K562 (cell line): ENCODE results near the gene GGTLC2. TPM values are rescaled to one million over a fixed set of nuclear protein-coding genes. Genes with fewer than 3 reads are reported as not detected.

Experiments
- ATAC-seq: fragments of 200-7000 bp; cut with Tn5 transposase; 3 replicates; pipeline ENCODE4 v1.9.1; 2020; ENCODE audit warnings: moderate library complexity
- BruUV-seq: library from RNA; stranded (reverse); fragments of 400-500 nt; replicated peaks from 2 replicates; lab custom pipeline; 2021; lab: Mats Ljungman, UMichigan
- CTCF ChIA-PET: fragments of 300-600 bp; formaldehyde crosslinking; extraction: SDS; loops from one replicate; lab custom pipeline; 2021; ENCODE audit warnings: low intra/inter-chr PET ratio; lab: Yijun Ruan, JAX
- POLR2A ChIA-PET: fragments of 300-600, 350-650 bp; sonication (Branson Sonifier 250); formaldehyde crosslinking; extraction: SDS; loops from one replicate; lab custom pipeline; 2021; ENCODE audit warnings: antibody characterized with exemption, inconsistent platforms; lab: Yijun Ruan, JAX
- DNase-seq, 4 experiments: peaks; one replicate each; pipeline versions ENCODE4 v3.0.0 to v3.0.0-alpha.2; 2011 to 2018; ENCODE audit warnings: low spot score in 3 of 4, mixed read lengths in 3 of 4; ENCODE audit errors: extremely low read depth in 1 of 4
- FAIRE-seq: peaks from 2 replicates; lab custom pipeline; 2011; peaks lifted over from hg19 to GRCh38; lab: Jason Lieb, UNC
- H2AFZ ChIP-seq: 2 replicates; pipeline ENCODE4 v1.6.0; 2011; ENCODE audit warnings: low read depth, low read length, control low read depth, inconsistent platforms
- H3K27ac ChIP-seq: fragments of 200-600 bp; 3 replicates; pipeline ENCODE4 v1.8.0; 2011; ENCODE audit warnings: low read depth, mild to moderate bottlenecking, control low read depth, inconsistent platforms, low read length, moderate library complexity, mixed read lengths; ENCODE audit errors: extremely low read depth
- H3K27me3 ChIP-seq, 2 experiments: fragments of 300-600 bp in 1 of 2; 2 replicates in 1 of 2; 3 replicates in 1 of 2; pipeline versions ENCODE4 v1.6.0 to v1.8.0; 2011; ENCODE audit warnings: inconsistent platforms in 2 of 2, low read length in 2 of 2, mild to moderate bottlenecking in 1 of 2, mixed read lengths in 1 of 2, moderate library complexity in 1 of 2; ENCODE audit not compliant: control insufficient read depth in 2 of 2, insufficient read depth in 2 of 2
- H3K36me3 ChIP-seq: fragments of 300-600 bp; 3 replicates; pipeline ENCODE4 v1.8.0; 2011; ENCODE audit warnings: mild to moderate bottlenecking, low read length, inconsistent platforms; ENCODE audit not compliant: control insufficient read depth, insufficient read depth
- H3K4me1 ChIP-seq, 2 experiments: fragments of 200-600 bp in 1 of 2; replicated peaks in 1 of 2; 2 replicates in 1 of 2; 3 replicates in 1 of 2; pipeline versions ENCODE4 v1.5.1 to v1.8.0; 2011; ENCODE audit warnings: inconsistent platforms in 2 of 2, low read length in 2 of 2, mild to moderate bottlenecking in 1 of 2, mixed read lengths in 1 of 2, moderate library complexity in 1 of 2; ENCODE audit not compliant: control insufficient read depth in 2 of 2, insufficient read depth in 2 of 2
- H3K4me2 ChIP-seq: 2 replicates; pipeline ENCODE4 v1.6.1; 2011; ENCODE audit warnings: low read length, control low read depth, inconsistent platforms, mixed read lengths; ENCODE audit not compliant: insufficient read depth
- H3K4me3 ChIP-seq: fragments of 200-600 bp; sonication (generic), shearing (Covaris generic); 2 replicates; pipeline ENCODE4 v1.5.1; 2016; ENCODE audit warnings: control low read depth, inconsistent platforms
- H3K79me2 ChIP-seq: fragments of 200-600 bp; 3 replicates; pipeline ENCODE4 v1.8.0; 2011; ENCODE audit warnings: low read length, inconsistent platforms; ENCODE audit not compliant: control insufficient read depth, insufficient read depth
- H3K9ac ChIP-seq, 2 experiments: 2 replicates each; pipeline versions ENCODE4 v1.6.0 to v1.6.1; 2011; ENCODE audit warnings: low read depth in 2 of 2, low read length in 2 of 2, control low read depth in 1 of 2, inconsistent platforms in 1 of 2, mild to moderate bottlenecking in 1 of 2, mixed read lengths in 1 of 2; ENCODE audit not compliant: insufficient read depth in 1 of 2
- H3K9me1 ChIP-seq: one replicate; pipeline ENCODE4 v1.6.0; 2011; ENCODE audit warnings: inconsistent platforms, mild to moderate bottlenecking, low read length, moderate library complexity; ENCODE audit not compliant: control insufficient read depth, insufficient read depth
- H3K9me3 ChIP-seq: replicated peaks from 2 replicates; pipeline ENCODE4 v1.5.1; 2011; ENCODE audit warnings: low read depth, low read length, inconsistent platforms; ENCODE audit not compliant: control insufficient read depth, insufficient read depth
- H4K20me1 ChIP-seq: replicated peaks from 2 replicates; pipeline ENCODE4 v1.6.1; 2011; ENCODE audit warnings: low read length, inconsistent platforms, mixed read lengths; ENCODE audit not compliant: control insufficient read depth, insufficient read depth
- ARID2 ChIP-seq: fragments of 450-650 bp; IDR thresholded peaks from 2 replicates; pipeline ENCODE4 v1.6.1; 2017; ENCODE audit warnings: antibody characterized with exemption, mild to moderate bottlenecking
- MYNN ChIP-seq, 2 experiments: sonication (generic); formaldehyde crosslinking in 1 of 2; IDR thresholded peaks; 2 replicates each; pipeline versions ENCODE4 v1.5.0 to v1.6.1; 2016 to 2020; ENCODE audit warnings: antibody characterized with exemption in 1 of 2, missing genetic modification reagents in 1 of 2
- POU5F1 ChIP-seq: fragments of 150-350 bp; IDR thresholded peaks from 2 replicates; pipeline ENCODE4 v1.6.1; 2014; ENCODE audit warnings: borderline replicate concordance, low read length, low read depth, mild to moderate bottlenecking; ENCODE audit not compliant: partially characterized antibody
- TAL1 ChIP-seq: fragments of 450-650 bp; IDR thresholded peaks from 2 replicates; pipeline ENCODE4 v1.6.1; 2016; ENCODE audit warnings: mild to moderate bottlenecking
- ZSCAN32 ChIP-seq: fragments of 450-650 bp; formaldehyde crosslinking; IDR thresholded peaks from 2 replicates; pipeline ENCODE4 v1.4.0; 2020; ENCODE audit warnings: mild to moderate bottlenecking, moderate library complexity
- WGBS: fragments of 100-300 bp; shearing (Covaris generic); methylation state at CpG from one replicate; pipeline ENCODE4 v1.1.6; 2016; ENCODE audit warnings: low coverage, mixed read lengths; ENCODE audit not compliant: insufficient coverage; ENCODE audit errors: missing lambda C conversion rate; 5-methylcytosine and 5-hydroxymethylcytosine counted together
- in situ Hi-C: fragments of 300-500 bp; cut with MboI; formaldehyde crosslinking; loops from 4 replicates; pipeline ENCODE4 v1.15.0; 2018; ENCODE audit warnings: inconsistent platforms, mixed read lengths
- intact Hi-C: fragments of 100-400 bp; cut with micrococcal nuclease; formaldehyde crosslinking; loops from 2 replicates; pipeline ENCODE4 v1.14.2; 2022
- polyA plus RNA-seq, 8 experiments: library from polyadenylated mRNA; depleted of rRNA in 4 of 8; stranded (reverse) in 5 of 8; unstranded in 3 of 8; fragments of >200 nt; fragmentation: Nextera tagmentation in 2 of 8; fragmentation: Illumina TruSeq in 1 of 8; extraction: Ambion mirVana in 2 of 8; extraction: Trizol in 1 of 8; gene quantifications; 2 replicates each; pipeline versions ENCODE4 v1.2.1 to v1.2.3, GENCODE V29; 2011 to 2014; ENCODE audit warnings: inconsistent platforms in 1 of 8, missing spikeins in 1 of 8
- total RNA-seq, 7 experiments: library from RNA; depleted of rRNA in 6 of 7; stranded (reverse); fragments of >200 nt in 6 of 7; fragmentation: Illumina TruSeq in 2 of 7; extraction: Trizol in 2 of 7; gene quantifications; 2 replicates each; pipeline versions ENCODE4 v1.2.1 to v1.2.3, GENCODE V29; 2011 to 2021; ENCODE audit warnings: low replicate concordance in 1 of 7
- TF ChIP-seq, protein P1 (sequence below): conservative IDR thresholded peaks from 2 replicates; pipeline ENCODE4 v1.6.1; 2011; ENCODE audit warnings: low read depth, mild to moderate bottlenecking, low read length; ENCODE audit not compliant: control insufficient read depth
- TF ChIP-seq, protein P2 (sequence below), 2 experiments: fragments of 450-650 bp in 1 of 2; sonication (generic) in 1 of 2; formaldehyde crosslinking in 1 of 2; IDR thresholded peaks; 2 replicates each; pipeline versions ENCODE4 v1.7.1 to v1.9.0; 2016 to 2022; ENCODE audit warnings: inconsistent platforms in 1 of 2, mild to moderate bottlenecking in 1 of 2, missing genetic modification reagents in 1 of 2
- TF ChIP-seq, protein P3 (sequence below): sonication (generic); formaldehyde crosslinking; IDR thresholded peaks from 2 replicates; pipeline ENCODE4 v1.5.0; 2020; ENCODE audit warnings: missing genetic modification reagents

Gene GGTLC2
- total and polyA plus RNA-seq, 9 of the 15 experiments (the other 6 are each of a cell fraction or from before 2014, with no cell fraction given) = not detected

DNA sequence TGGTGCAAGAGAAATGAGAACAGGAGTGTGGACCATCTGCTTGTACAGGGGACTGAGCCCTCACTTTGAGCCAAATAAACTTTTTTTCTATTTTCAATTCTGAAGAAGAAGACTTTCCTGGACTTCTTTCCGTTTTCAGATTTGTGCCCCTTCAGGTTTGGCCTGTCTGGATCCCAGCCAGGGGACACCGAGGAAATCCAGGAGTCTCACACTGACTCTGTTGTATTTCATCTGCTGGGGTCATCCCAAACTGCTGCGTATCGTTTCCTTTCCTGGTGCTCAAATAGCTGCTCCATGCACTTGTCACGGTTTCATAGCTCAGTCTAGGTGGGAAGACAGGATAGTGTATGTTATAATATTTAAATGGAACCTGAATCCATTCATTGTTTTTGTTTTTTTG is 51.7 kb downstream of the GGTLC2 start:
- intact Hi-C loops = no loop called here
- TF ChIP-seq MYNN (IDR thresholded peaks at IDR 0.05) = no peak
- TF ChIP-seq MYNN (CRISPR knock-in tag; IDR thresholded peaks at IDR 0.05) = peak; percentile 53; the same call in 1 of the 2 replicates
- TF ChIP-seq, protein P1, sequence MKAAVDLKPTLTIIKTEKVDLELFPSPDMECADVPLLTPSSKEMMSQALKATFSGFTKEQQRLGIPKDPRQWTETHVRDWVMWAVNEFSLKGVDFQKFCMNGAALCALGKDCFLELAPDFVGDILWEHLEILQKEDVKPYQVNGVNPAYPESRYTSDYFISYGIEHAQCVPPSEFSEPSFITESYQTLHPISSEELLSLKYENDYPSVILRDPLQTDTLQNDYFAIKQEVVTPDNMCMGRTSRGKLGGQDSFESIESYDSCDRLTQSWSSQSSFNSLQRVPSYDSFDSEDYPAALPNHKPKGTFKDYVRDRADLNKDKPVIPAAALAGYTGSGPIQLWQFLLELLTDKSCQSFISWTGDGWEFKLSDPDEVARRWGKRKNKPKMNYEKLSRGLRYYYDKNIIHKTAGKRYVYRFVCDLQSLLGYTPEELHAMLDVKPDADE = no peak
- TF ChIP-seq ARID2 = no peak
- TF ChIP-seq, protein P2, sequence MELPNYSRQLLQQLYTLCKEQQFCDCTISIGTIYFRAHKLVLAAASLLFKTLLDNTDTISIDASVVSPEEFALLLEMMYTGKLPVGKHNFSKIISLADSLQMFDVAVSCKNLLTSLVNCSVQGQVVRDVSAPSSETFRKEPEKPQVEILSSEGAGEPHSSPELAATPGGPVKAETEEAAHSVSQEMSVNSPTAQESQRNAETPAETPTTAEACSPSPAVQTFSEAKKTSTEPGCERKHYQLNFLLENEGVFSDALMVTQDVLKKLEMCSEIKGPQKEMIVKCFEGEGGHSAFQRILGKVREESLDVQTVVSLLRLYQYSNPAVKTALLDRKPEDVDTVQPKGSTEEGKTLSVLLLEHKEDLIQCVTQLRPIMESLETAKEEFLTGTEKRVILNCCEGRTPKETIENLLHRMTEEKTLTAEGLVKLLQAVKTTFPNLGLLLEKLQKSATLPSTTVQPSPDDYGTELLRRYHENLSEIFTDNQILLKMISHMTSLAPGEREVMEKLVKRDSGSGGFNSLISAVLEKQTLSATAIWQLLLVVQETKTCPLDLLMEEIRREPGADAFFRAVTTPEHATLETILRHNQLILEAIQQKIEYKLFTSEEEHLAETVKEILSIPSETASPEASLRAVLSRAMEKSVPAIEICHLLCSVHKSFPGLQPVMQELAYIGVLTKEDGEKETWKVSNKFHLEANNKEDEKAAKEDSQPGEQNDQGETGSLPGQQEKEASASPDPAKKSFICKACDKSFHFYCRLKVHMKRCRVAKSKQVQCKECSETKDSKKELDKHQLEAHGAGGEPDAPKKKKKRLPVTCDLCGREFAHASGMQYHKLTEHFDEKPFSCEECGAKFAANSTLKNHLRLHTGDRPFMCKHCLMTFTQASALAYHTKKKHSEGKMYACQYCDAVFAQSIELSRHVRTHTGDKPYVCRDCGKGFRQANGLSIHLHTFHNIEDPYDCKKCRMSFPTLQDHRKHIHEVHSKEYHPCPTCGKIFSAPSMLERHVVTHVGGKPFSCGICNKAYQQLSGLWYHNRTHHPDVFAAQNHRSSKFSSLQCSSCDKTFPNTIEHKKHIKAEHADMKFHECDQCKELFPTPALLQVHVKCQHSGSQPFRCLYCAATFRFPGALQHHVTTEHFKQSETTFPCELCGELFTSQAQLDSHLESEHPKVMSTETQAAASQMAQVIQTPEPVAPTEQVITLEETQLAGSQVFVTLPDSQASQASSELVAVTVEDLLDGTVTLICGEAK (IDR thresholded peaks at IDR 0.05) = no peak
- TF ChIP-seq, protein P2 (CRISPR knock-in tag; IDR thresholded peaks at IDR 0.05) = peak; percentile 68
- TF ChIP-seq POU5F1 = no peak
- no peak for TF ChIP-seq ZSCAN32 (CRISPR knock-in tag)
- TF ChIP-seq TAL1 = no peak
- TF ChIP-seq, protein P3, sequence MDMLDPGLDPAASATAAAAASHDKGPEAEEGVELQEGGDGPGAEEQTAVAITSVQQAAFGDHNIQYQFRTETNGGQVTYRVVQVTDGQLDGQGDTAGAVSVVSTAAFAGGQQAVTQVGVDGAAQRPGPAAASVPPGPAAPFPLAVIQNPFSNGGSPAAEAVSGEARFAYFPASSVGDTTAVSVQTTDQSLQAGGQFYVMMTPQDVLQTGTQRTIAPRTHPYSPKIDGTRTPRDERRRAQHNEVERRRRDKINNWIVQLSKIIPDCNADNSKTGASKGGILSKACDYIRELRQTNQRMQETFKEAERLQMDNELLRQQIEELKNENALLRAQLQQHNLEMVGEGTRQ (CRISPR knock-in tag) = no peak; the same call in 1 of the 2 replicates

More for the DNA sequence above, 51.7 kb downstream of the GGTLC2 start:
- no peak overlapping the region for H3K4me3 ChIP-seq
- DNase-seq (no peak), ATAC-seq (no peak), FAIRE-seq (no peak)
- H3K27me3 ChIP-seq = peaks cover 0 to 25% of the 10 kb centered on the region in 2 experiments; a peak in 2 of 5 replicates
- ChIA-PET CTCF (interaction anchor here (1.5 to 2.3 kb wide), 2 partner anchors 14 to 15 kb away, joined by 4 to 10 read pairs; no protein-coding TSS in a partner anchor), POLR2A (interaction anchor here (0.5 to 10.8 kb wide), 6 partner anchors 9 to 261 kb away, joined by 3 to 122 read pairs (median 3); partner anchors contain the start of gene PRAME)
- no peak overlapping the region for H3K4me2 ChIP-seq
- H3K36me3 ChIP-seq = no peaks in the 10 kb centered on the region
- BruUV-seq = no TSS peak
- H3K4me1 ChIP-seq = no peaks in the 10 kb centered on the region
- H3K27ac ChIP-seq = no peak overlapping the region
- H2AFZ ChIP-seq = no peak overlapping the region
- H3K9me3 ChIP-seq = no peaks in the 10 kb centered on the region
- H3K79me2 ChIP-seq = no peaks in the 10 kb centered on the region
- WGBS = 2% methylated on average over 5 of the region's 5 CpGs
- in situ Hi-C loops = loop anchor here (25.0 kb wide), 1 partner anchor 1409 kb away; no protein-coding TSS in a partner anchor
- no peaks in the 10 kb centered on the region for H3K9me1 ChIP-seq
- H4K20me1 ChIP-seq = peaks cover 13% of the 10 kb centered on the region
- H3K9ac ChIP-seq = no peak overlapping the region
